ENCODE measurements around the gene C16orf86. TPM values are rescaled to one million over a fixed set of nuclear protein-coding genes. Genes with fewer than 3 reads are reported as not detected.
A peak's percentile ranks its signal among the peaks of the same experiment; 100 is the strongest.

C16orf86 gene, protein sequence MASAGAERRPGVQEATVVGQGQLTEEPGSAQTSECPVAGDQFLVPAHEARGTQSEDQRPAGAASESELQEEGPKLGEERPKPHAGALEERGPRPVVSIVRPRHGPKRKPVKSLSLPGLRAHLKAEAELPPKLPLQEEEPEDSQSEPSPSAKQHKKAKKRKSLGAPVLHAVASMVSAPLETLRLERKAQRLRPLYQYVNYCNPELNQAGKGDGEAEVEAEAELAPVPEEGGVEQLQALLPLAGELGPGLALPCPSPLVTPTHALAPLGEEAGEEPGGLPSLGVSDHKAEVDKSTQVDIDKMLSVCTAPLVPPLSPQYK
- 0.81 and 0.96 TPM in 2 replicates for total RNA-seq (2014; rRNA removed; shearing (Covaris generic))

DNA sequence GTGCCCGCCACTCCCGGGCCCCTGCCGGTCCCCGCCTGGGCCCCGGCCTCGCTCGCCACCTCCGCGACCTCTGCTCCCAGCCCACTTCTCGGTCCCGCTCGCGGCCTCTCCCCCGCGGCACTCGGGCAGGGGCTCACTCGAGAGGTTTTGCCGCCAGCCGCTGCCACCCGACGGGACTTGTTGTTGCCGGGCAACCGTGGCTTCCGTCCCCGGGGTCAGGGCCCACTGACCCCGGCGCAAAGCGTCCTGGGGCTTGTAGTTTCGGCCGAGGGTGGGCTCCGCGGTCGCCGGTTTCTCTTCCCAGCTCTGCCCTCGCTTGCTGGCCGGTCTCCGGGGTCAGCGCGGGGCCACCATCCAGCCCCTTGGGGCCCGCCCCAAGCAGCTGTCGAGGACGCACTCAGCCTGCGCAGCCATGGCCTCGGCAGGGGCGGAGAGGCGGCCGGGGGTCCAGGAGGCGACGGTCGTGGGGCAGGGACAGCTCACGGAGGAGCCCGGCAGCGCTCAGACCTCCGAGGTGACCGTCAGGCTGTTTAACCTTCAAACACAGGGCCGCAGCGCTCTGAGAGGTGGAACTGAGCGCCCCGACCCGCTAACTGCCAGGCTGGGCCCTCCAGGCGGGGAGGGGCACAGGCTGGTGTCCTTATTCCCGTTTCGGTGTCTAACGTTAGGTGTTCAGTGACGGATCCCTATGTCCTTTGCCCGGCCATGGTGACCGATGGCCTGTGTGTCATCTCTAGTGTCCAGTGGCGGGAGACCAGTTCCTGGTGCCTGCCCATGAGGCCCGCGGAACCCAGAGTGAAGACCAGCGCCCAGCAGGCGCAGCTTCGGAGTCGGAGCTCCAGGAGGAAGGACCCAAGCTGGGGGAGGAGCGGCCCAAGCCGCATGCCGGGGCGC is at the start of gene C16orf86, which contains the start of gene ENKD1:
TSS of gene C16orf86 (plus strand) at position 256 of the 894 bp plus-strand sequence. CDS start at position 413, 157 bp downstream.
TSS of gene ENKD1 (minus strand) at position 192 of the 894 bp plus-strand sequence. CDS start 308 bp downstream, outside the sequence.
- Histone ChIP-seq H3K27ac (no peak within 1 kb of the TSS), H3K4me3 (peak within 1 kb of the TSS; percentile 55), H3K36me3 (no peaks in the 10 kb centered on the region), H3K4me1 (no peaks in the 10 kb centered on the region), H3K27me3 (no peaks in the 10 kb centered on the region), H3K9me3 (replicated peaks) (no peaks in the 10 kb centered on the region)
- peak; percentile 66 to 70 for DNase-seq

DNA sequence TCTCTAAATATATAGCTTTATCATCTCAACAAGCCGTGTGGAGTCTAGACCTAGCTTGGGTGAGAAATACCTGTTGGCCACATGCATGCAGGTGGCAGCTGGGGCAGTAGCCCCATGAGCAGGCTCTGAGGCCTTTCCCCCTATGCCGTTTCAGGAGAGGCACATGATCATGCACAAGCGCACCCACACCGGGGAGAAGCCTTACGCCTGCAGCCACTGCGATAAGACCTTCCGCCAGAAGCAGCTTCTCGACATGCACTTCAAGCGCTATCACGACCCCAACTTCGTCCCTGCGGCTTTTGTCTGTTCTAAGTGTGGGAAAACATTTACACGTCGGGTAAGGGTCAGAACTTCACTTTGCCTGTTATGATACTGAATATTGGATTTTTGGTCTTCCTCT is 38.4 kb upstream of the C16orf86 start:
- Histone ChIP-seq H3K4me1 (no peaks in the 10 kb centered on the region), H3K27me3 (no peaks in the 10 kb centered on the region), H3K4me3 (no peak overlapping the region), H3K27ac (no peak overlapping the region), H3K9me3 (replicated peaks) (no peaks in the 10 kb centered on the region), H3K36me3 (peaks cover 31% of the 10 kb centered on the region)
- DNase-seq: no peak

DNA sequence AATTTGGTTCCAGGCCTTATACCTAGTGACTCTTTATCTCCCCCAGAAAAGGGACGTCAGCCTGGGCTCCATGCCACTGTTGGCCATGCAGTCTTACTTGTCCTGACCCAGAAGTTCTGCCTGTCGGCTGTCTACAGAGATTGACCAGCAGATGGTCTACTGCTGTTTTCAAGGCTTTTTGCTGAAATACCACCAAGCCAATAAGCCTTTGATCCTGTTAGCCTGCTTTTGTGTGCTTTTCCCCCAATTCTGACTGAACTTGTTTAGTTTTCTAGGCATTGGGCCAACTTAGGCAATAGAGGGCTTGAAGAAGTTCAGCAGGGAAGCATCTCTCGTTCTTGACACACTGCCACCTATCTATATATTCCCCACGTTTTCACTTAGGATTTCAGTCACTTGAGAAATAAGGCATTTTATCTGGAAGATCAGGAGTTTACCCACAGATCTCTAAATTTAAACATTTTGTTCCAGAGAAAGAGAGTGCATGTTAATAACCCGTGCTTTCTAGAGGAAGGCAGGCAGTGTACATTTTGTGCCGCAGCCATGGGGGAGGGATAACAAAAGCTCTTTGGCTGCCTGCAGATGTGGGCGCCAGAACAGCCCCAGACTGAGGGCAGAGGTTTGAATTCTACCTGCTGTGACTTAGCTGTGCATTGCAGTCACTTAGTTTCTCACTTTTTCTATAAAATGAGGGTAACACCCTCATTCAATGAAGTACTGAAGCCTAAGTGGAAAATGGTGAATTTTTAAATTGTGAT is 34.0 kb upstream of the C16orf86 start:
- no peak for DNase-seq
- Histone ChIP-seq H3K36me3 (peaks cover 28% of the 10 kb centered on the region), H3K4me3 (no peak overlapping the region)

DNA sequence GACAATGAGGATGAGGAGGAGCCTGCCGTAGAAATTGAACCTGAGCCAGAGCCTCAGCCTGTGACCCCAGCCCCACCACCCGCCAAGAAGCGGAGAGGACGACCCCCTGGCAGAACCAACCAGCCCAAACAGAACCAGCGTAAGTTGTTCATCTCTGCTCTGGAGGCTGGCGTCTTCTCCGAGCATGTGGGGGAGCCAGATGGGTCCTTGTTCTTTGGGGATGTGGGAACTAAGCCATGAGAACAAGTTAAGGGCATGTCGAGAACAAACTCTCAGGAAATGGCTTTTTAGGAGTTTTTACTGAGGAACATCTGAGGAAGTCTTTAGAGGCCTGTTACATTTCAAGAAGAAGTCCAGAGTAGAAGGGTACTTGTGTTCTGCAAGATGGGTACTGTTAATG is 29.9 kb upstream of the C16orf86 start:
- H3K27ac ChIP-seq: no peak overlapping the region
- H3K4me1 ChIP-seq: no peaks in the 10 kb centered on the region
- no peaks in the 10 kb centered on the region for H3K27me3 ChIP-seq
- H3K36me3 ChIP-seq: peaks cover 27% of the 10 kb centered on the region
- H3K9me3 ChIP-seq (replicated peaks): no peaks in the 10 kb centered on the region
- no peak for DNase-seq
- no peak overlapping the region for H3K4me3 ChIP-seq

More for the DNA sequence above, 34.0 kb upstream of the C16orf86 start:
- Histone ChIP-seq H3K27me3 (no peaks in the 10 kb centered on the region), H3K9me3 (replicated peaks) (no peaks in the 10 kb centered on the region), H3K27ac (no peak overlapping the region), H3K4me1 (no peaks in the 10 kb centered on the region)

GRCh38 chr16:67637625-67638024 is 29.0 kb upstream of the C16orf86 start:
- Histone ChIP-seq H3K9me3 (replicated peaks) (no peaks in the 10 kb centered on the region), H3K27me3 (no peaks in the 10 kb centered on the region), H3K27ac (no peak overlapping the region), H3K4me1 (no peaks in the 10 kb centered on the region), H3K4me3 (no peak overlapping the region), H3K36me3 (peaks cover 20% of the 10 kb centered on the region)
- DNase-seq: no peak

- H3K9me3 ChIP-seq (replicated peaks): no peaks in the 10 kb centered on the region
- DNase-seq: no peak
- no peaks in the 10 kb centered on the region for H3K4me1 ChIP-seq
- no peaks in the 10 kb centered on the region for H3K27me3 ChIP-seq
- peaks cover 8% of the 10 kb centered on the region; the same call in 1 of the 2 replicates for H3K36me3 ChIP-seq
- no peak overlapping the region for H3K4me3 ChIP-seq
- no peak overlapping the region for H3K27ac ChIP-seq
Observed at GRCh38 chr16:67641779-67642708, 24.6 kb upstream of the C16orf86 start.

DNA sequence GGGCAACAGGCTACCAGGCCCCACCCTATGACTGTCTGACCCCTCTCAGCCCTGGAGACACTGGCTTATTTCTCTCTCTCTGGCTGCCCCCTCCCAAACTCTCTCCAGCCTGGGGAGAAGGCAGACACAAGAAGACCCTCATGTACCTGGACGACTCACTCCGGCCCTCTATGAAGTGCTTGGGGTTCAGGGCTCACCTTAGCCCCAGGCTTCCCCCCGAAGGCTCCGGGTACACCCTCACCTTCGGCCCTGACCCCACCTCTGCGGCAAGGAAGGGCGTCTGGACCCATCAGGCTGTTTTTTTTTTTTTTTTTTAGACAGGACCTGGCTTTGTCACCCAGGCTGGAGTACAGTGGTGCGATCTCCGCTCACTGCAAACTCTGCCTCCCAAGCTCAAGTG is 22.6 kb upstream of the C16orf86 start:
- Histone ChIP-seq H3K4me3 (no peak overlapping the region), H3K9me3 (replicated peaks) (no peaks in the 10 kb centered on the region), H3K27ac (no peak overlapping the region), H3K36me3 (peaks cover 1% of the 10 kb centered on the region; the same call in 1 of the 2 replicates), H3K27me3 (no peaks in the 10 kb centered on the region), H3K4me1 (no peaks in the 10 kb centered on the region)
- DNase-seq: no peak

GRCh38 chr16:67645397-67646121 is 21.1 kb upstream of the C16orf86 start:
- DNase-seq: no peak
- no peaks in the 10 kb centered on the region for H3K4me1 ChIP-seq
- no peaks in the 10 kb centered on the region for H3K36me3 ChIP-seq
- H3K27ac ChIP-seq: no peak overlapping the region
- no peaks in the 10 kb centered on the region for H3K27me3 ChIP-seq
- no peaks in the 10 kb centered on the region for H3K9me3 ChIP-seq (replicated peaks)
- H3K4me3 ChIP-seq: no peak overlapping the region

DNA sequence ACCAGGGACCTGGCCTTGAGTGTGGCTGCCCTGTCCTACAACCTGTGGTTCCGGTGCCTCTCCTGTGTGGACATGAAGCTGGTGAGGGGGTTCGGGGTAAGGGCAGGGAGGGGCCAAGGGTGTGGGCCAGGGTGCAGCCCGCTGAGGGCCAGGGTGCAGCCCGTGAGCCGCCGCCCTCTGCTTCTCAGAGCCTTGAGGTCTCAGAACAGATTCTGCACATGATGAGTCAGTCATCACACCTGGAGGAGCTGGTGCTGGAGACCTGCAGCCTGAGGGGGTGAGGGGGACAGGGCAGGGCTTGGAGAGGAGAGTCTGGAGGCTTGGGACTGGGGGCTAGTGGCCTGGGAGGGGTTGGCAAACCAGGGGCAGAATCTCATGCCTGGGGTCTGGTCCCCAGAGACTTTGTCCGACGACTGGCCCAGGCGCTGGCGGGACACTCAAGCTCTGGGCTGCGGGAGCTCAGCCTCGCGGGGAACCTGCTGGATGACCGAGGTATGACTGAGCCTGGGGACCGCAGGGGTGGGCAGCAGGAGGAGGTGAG is 19.4 kb upstream of the C16orf86 start:
- DNase-seq: no peak
- no peak overlapping the region for H3K27ac ChIP-seq
- H3K9me3 ChIP-seq (replicated peaks): no peaks in the 10 kb centered on the region
- H3K27me3 ChIP-seq: no peaks in the 10 kb centered on the region
- no peaks in the 10 kb centered on the region for H3K36me3 ChIP-seq
- no peak overlapping the region for H3K4me3 ChIP-seq
- H3K4me1 ChIP-seq: no peaks in the 10 kb centered on the region

DNA sequence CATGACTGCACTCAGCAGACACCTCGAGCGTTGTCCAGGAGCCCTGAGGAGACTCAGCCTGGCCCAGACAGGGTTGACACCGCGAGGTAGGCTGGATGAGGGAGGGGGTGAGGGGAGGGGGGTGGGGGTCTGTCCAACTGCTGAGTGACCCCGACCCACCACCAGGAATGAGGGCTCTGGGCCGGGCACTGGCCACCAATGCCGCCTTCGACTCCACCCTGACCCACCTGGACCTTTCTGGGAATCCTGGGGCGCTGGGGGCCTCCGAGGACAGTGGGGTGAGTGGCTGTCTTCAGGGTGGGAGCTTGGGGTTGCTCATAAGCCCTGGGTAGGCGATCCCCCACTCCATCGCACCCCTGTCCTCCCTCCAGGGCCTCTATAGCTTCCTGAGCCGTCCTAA is 18.9 kb upstream of the C16orf86 start:
- Histone ChIP-seq H3K4me1 (no peaks in the 10 kb centered on the region), H3K27me3 (no peaks in the 10 kb centered on the region), H3K27ac (no peak overlapping the region), H3K4me3 (no peak overlapping the region), H3K9me3 (replicated peaks) (no peaks in the 10 kb centered on the region), H3K36me3 (no peaks in the 10 kb centered on the region)
- DNase-seq: no peak

DNA sequence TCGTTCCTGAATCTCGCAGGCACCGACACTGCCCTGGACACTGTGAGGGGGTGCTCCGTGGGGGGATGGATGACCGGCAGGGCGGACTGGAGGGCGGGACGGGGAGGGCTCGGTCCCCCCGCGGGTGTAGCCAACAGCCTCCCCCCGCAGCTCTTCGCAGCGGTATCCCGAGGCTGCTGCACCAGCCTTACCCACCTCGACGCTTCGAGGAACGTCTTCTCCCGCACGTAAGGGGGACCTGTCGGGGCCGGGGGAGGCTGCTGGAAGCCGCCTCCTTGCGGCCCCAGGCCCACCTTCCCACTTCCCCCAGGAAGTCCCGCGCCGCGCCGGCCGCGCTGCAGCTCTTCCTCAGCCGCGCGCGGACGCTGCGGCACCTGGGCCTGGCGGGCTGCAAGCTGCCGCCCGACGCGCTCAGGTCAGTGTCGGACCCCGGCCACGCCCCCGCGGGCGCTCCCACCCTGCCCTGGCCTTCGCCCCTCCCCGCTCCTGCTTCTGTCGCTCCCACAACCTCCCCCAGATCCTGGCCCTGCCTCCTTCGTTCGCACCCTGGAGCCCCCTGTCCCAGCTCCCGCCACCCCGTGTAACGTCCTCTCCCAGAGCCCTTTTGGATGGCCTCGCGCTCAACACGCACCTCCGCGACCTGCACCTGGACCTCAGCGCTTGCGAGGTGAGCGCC is 18.4 kb upstream of the C16orf86 start:
- no peaks in the 10 kb centered on the region for H3K36me3 ChIP-seq
- no peaks in the 10 kb centered on the region for H3K9me3 ChIP-seq (replicated peaks)
- DNase-seq: no peak
- no peak overlapping the region for H3K4me3 ChIP-seq
- no peaks in the 10 kb centered on the region for H3K4me1 ChIP-seq
- H3K27ac ChIP-seq: no peak overlapping the region
- H3K27me3 ChIP-seq: no peaks in the 10 kb centered on the region

GRCh38 chr16:67648764-67649407 is 17.7 kb upstream of the C16orf86 start:
- Histone ChIP-seq H3K36me3 (no peaks in the 10 kb centered on the region), H3K4me3 (no peak overlapping the region), H3K9me3 (replicated peaks) (no peaks in the 10 kb centered on the region), H3K27me3 (no peaks in the 10 kb centered on the region), H3K27ac (no peak overlapping the region), H3K4me1 (no peaks in the 10 kb centered on the region)
- DNase-seq: no peak

Measured in SJCRH30 (cell line).